ENCODE data around the gene OVOL1.

Gene OVOL1

DNA sequence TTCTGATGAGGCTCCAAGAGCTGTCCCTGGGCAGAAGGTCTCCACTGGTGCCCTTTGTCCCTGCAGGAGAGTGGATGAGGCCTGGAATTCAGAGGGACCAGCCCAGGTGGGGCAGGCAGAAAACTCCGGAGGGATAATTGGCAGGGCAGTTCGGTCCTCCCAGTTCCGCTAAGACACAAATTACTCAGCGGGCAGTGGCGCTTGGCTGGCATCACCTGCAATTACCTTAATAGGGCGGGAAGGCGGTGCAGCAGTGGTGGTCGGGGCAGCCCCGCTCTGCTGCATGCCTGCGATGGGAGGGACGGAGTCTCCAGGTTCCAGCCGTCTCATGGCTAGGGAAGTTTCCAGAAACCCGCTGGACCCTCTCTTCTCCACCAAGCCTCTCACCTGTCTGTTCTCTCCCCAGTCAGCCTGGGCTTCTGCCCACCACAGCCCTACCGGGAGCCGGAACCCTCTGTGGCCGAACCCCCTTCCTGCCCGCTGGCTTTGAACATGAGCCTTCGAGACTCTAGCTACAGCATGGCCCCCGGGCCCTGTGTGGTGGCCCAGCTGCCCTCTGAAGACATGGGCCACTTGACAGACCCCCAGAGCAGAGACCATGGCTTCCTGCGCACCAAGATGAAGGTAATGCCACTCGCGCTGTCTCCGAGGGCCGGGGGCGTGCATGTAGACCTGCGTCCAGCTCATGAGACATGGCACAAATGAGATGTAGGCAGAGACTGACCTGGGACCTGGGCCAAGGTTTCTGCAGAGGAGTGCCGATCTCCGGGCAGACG, 7.0 kb downstream of the OVOL1 start:
- no peak overlapping the region for H3K27ac Mint-ChIP-seq

DNA sequence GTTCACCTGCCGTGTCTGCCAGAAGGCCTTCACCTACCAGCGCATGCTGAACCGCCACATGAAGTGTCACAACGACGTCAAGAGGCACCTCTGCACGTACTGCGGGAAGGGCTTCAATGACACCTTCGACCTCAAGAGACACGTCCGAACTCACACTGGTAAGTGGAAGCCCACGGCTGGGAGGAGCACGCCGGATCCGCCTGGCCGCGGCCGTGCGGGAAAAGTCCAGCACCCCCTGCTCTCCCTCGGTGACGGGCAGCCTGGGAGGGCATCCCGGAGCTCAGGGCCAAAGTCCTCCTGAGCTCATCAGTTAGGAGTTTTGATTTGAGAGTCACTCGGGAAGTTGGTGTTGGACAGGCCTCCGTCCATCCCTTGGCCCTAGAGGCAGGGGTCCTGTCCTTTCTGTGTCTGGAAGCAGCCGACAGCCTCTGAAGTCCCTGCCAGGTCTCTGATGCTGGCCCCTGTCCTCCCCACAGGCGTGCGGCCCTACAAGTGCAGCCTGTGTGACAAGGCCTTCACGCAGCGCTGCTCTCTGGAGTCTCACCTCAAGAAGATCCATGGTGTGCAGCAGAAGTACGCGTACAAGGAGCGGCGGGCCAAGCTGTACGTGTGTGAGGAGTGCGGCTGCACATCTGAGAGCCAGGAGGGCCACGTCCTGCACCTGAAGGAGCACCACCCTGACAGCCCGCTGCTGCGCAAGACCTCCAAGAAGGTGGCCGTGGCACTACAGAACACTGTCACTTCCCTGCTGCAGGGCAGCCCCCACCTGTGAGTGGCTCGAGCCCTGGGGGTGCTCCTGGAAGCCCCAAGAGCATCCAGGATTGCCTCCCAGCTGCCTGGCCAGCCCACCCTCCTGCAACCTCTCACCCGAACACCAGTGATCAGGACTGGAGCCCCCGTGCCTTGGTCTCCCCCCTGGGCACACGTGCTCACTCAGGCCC, 8.0 kb downstream of the OVOL1 start:
- Mint-ChIP-seq H3K9me3 (no peaks in the 10 kb centered on the region), H3K4me1 (peaks cover 15% of the 10 kb centered on the region), H3K27ac (no peak overlapping the region), H3K27me3 (peaks cover 17% of the 10 kb centered on the region), H3K4me3 (no peak overlapping the region), H3K36me3 (ENCODE audit: low read depth) (no peaks in the 10 kb centered on the region)
- DNase-seq, result no peak
- ATAC-seq, result no peak

More for the DNA sequence above, 7.0 kb downstream of the OVOL1 start:
- no peaks in the 10 kb centered on the region for H3K36me3 Mint-ChIP-seq (ENCODE audit: low read depth)
- peaks cover 22% of the 10 kb centered on the region for H3K27me3 Mint-ChIP-seq
- H3K4me1 Mint-ChIP-seq, result peaks cover 15% of the 10 kb centered on the region
- DNase-seq (no peak), ATAC-seq (no peak)
- no peaks in the 10 kb centered on the region for H3K9me3 Mint-ChIP-seq
- no peak overlapping the region for H3K4me3 Mint-ChIP-seq

DNA sequence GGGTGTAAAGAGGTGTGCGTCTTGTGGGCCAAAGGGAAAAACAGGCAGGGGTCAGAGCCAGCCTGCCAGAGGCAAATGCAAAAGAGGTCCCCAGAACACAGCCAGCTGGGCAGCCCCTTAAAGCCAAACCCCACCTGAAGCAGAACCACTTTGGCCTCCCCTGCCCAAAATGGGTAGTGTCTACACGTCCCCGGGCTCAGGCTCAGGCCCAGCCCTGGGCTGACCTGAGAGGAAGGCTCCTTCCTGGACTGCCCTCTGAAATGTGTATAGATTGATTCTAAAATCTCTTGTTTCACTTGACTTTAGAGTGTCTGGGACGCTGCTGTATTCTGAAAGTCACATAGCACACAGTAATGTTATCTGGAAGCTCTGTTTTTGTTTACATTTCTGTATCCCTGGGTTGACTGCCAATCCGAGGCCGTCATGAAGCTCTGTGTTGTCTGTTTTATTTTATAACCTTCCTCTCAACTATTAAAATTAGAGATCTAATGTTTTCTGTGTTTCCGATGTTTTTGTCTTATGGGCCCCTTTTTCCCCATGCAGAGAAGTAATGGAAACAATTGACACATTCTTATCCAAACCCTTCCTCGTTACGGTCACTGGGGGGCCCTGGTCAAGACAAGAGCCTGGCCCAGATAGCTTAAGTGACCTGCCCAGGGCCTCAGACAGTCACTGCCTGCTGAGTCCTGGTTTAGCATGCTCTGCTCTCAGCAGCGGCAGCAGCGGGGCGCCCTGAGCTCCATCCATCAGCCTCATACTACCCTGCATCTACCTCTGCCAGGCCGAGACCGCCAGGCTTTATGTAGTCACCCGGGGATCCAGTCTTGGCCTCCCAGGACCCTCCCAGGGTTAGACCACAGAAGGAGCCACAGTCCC, 10.1 kb downstream of the OVOL1 start:
- Mint-ChIP-seq H3K27me3 (peaks cover 20% of the 10 kb centered on the region), H3K9me3 (no peaks in the 10 kb centered on the region), H3K36me3 (ENCODE audit: low read depth) (no peaks in the 10 kb centered on the region), H3K4me1 (peaks cover 9% of the 10 kb centered on the region), H3K4me3 (no peak overlapping the region), H3K27ac (no peak overlapping the region)
- no peak for DNase-seq
- ATAC-seq, result no peak

DNA sequence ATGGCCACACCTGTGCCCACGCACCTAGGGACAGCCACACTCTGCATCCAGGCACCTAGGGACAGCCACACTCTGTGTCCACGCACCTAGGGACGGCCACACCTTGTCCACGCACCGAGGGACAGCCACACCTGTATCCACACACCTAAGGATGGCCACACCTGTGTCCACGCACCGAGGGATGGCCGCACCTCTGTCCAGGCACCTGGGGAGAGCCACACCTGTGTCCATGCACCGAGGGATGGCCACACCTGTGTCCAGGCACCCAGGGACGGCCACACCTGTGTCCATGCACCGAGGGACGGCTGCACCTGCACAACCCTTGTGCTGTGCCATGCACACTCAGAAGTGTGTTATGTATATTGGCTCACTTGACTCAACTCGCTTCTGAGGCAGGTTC, 10.8 kb downstream of the OVOL1 start:
- H3K36me3 Mint-ChIP-seq (ENCODE audit: low read depth), result no peaks in the 10 kb centered on the region
- no peak overlapping the region for H3K27ac Mint-ChIP-seq
- H3K4me3 Mint-ChIP-seq, result no peak overlapping the region
- no peaks in the 10 kb centered on the region for H3K9me3 Mint-ChIP-seq
- H3K4me1 Mint-ChIP-seq, result peaks cover 5% of the 10 kb centered on the region
- ATAC-seq (no peak), DNase-seq (no peak)
- peaks cover 25% of the 10 kb centered on the region for H3K27me3 Mint-ChIP-seq

DNA sequence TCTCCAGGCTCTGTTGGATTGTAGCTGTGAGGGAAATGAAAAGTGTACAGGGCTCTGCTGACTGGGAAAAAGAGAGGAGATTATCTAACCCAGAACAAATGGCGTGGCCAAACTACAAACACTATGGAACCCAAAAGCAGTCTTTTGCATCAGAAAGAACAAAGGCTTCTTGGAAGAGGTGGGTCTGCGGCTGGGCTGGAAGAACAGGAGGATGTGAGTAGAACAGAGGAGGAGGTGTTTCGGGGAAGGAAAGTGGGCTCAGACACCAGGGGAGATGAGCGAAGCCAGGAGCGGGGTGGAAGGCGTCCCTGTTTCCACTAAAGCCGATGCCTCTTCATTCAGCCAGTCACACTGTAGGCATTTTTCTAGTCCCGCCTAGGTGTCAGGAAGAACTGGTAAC, 12.0 kb downstream of the OVOL1 start:
- H3K4me3 Mint-ChIP-seq, result no peak overlapping the region

DNA sequence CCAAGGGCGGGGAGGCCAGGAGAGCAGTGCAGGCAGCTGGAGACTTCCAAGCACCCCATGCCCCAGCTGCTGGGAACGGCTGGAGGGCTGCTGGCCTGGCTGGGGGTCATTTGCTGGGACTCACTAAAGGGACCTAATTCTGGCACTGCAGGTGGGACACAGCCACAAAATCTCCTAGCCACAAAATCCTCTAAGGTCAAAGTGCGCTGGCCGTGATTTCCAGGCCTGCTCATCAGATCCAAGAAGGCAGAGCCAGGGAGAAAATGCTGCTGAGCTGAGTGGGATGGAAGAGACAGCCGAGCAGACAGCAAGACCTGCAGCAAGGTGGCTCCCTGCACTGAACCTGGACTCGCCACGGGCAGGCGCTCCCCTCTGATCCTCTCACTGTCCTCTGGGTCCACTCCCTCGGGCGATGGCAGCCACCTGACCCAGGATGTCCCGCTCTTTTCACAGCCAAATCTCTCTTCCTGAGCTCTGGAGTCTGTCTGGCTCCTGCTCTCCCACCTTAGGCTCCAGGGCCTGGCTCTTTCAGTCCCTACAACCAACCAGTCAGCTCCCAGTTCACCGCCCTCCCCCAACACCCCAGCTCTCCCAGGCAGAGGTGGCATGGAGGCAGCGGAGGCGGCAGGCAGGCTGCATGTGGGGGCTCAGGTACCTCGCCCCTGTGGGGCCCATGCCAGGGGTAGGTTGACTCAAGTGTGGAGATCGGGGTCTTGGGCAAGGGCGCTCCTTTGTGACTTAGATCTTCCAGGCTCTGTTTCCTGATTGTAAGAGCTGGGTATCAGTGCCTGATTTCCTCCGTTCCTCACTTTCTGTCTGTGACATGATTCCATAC, 14.5 kb downstream of the OVOL1 start:
- H3K9me3 Mint-ChIP-seq, result no peaks in the 10 kb centered on the region
- H3K36me3 Mint-ChIP-seq (ENCODE audit: low read depth), result no peaks in the 10 kb centered on the region
- DNase-seq (no peak), ATAC-seq (no peak)
- H3K4me3 Mint-ChIP-seq, result no peak overlapping the region
- H3K27me3 Mint-ChIP-seq, result peaks cover 38% of the 10 kb centered on the region
- H3K4me1 Mint-ChIP-seq, result peaks cover 5% of the 10 kb centered on the region
- H3K27ac Mint-ChIP-seq, result no peak overlapping the region

More for the DNA sequence above, 12.0 kb downstream of the OVOL1 start:
- no peak for ATAC-seq
- H3K27ac Mint-ChIP-seq, result no peak overlapping the region
- no peak for DNase-seq
- H3K27me3 Mint-ChIP-seq, result peaks cover 37% of the 10 kb centered on the region
- H3K4me1 Mint-ChIP-seq, result peaks cover 5% of the 10 kb centered on the region
- H3K9me3 Mint-ChIP-seq, result no peaks in the 10 kb centered on the region
- no peaks in the 10 kb centered on the region for H3K36me3 Mint-ChIP-seq (ENCODE audit: low read depth)

DNA sequence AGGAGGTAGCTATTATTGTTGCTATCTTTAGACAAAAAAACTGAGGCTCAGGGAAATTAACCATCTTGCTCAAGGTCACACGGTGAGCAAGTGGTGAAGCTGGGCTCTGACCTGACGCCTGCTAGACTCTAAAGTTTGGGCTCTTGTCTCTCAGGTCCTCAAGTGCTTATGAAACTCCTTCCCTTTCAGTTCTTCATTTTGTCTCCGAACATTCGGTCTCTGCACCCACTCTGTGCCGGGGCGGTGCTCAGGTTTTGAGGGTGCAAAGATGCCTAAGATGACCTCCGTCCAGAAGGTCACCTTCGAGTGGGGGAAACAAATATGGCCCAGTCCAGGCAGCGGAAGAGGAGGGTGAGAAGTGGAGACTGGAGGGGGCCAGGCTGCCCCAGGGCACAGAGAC, 16.0 kb downstream of the OVOL1 start:
- H3K4me1 Mint-ChIP-seq, result peaks cover 5% of the 10 kb centered on the region
- ATAC-seq (no peak), DNase-seq (no peak)
- no peak overlapping the region for H3K27ac Mint-ChIP-seq
- H3K27me3 Mint-ChIP-seq, result peaks cover 40% of the 10 kb centered on the region
- no peaks in the 10 kb centered on the region for H3K36me3 Mint-ChIP-seq (ENCODE audit: low read depth)
- H3K9me3 Mint-ChIP-seq, result no peaks in the 10 kb centered on the region
- no peak overlapping the region for H3K4me3 Mint-ChIP-seq

DNA sequence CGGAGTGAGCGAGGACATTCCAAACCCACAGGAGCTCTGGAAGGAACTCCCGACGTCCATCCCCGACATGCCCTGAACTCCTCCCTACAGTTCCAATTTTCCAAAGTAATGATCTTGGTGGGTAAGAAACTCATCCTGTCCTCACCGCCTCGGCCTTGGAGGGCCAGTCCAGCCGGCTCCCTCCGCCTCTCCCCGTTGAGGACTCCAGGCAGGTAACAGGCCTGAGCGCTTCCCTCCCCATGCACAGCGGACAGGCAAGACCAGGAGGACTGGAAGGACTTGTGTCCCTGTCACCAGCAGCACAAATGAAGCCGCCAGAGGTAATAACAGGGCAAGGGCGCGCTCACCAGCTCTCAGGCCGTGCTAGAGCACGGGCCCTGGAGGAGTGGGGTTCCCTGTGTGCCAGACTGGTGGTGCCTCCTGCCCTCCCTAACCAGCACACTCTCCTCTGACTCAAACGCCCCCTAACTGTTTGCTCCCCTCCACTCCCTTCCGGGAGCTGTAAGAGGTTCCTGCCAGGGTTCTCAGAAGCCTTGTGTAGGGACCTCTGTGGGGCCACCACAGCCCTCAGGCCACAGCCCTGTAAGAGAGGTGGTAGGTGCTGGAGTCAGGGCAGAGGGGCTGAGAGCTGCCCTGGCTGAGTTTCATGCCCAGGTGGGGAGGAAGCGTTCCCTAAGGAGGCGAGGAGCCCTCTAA, 17.1 kb downstream of the OVOL1 start:
- DNase-seq (no peak), ATAC-seq (no peak)
- Mint-ChIP-seq H3K27me3 (peaks cover 40% of the 10 kb centered on the region), H3K27ac (no peak overlapping the region), H3K36me3 (ENCODE audit: low read depth) (no peaks in the 10 kb centered on the region), H3K4me1 (peaks cover under 1% of the 10 kb centered on the region), H3K9me3 (no peaks in the 10 kb centered on the region), H3K4me3 (no peak overlapping the region)

DNA sequence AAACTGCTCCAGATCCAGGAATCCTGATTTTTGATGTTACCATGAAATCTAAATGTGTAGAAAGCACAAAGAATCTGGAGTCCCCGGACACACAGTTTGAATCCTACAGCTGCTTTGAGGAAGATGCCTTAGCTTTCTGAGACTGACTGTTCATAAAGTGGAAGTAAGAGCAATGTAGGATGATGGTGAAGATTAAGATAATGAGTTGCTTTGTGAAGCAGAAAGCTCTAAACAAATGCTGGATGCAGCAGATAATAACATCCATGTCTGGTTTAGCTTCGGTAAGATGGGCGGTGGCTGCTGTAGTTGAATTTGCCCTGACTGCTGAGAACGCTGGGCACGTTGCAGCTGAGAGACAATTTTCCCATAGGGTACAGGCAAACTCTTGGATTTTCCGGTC, 20.1 kb downstream of the OVOL1 start:
- DNase-seq (no peak), ATAC-seq (no peak)
- Mint-ChIP-seq H3K27ac (no peak overlapping the region), H3K9me3 (no peaks in the 10 kb centered on the region), H3K36me3 (ENCODE audit: low read depth) (no peaks in the 10 kb centered on the region), H3K4me3 (no peak overlapping the region), H3K4me1 (no peaks in the 10 kb centered on the region), H3K27me3 (peaks cover 29% of the 10 kb centered on the region)

DNA sequence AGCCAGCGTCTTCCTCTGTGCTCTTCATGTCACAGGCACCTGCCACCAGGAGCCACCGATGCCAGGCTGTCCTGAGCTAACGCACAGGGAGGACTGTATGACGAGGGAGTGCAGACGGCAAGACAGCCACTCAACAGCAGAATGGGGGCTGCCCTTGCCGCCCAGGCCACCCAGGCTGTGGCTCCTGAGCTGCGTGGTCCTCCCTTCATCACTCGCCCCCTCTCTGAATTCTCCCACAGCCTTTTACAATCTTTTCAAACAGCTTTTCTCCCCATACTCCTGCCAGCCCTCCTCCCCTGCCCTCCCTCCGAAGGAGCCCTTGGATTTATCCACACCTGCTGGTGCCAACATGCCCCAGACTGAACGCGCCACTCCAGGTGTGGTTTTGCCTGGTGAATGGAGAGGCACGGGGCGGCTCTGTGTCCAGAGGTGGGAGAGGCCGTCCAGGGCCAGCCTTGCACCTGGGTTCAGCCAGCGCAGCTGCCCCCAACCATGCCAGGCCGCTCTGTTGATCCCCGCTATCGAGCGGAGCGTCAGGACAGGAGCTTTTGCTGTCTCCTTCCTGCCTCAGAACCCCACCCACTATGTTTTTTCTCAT, 22.0 kb downstream of the OVOL1 start:
- H3K27me3 Mint-ChIP-seq, result peaks cover 12% of the 10 kb centered on the region
- no peaks in the 10 kb centered on the region for H3K9me3 Mint-ChIP-seq
- H3K4me3 Mint-ChIP-seq, result no peak overlapping the region
- no peak for DNase-seq
- H3K27ac Mint-ChIP-seq, result no peak overlapping the region
- H3K36me3 Mint-ChIP-seq (ENCODE audit: low read depth), result no peaks in the 10 kb centered on the region
- H3K4me1 Mint-ChIP-seq, result no peaks in the 10 kb centered on the region
- no peak for ATAC-seq

DNA sequence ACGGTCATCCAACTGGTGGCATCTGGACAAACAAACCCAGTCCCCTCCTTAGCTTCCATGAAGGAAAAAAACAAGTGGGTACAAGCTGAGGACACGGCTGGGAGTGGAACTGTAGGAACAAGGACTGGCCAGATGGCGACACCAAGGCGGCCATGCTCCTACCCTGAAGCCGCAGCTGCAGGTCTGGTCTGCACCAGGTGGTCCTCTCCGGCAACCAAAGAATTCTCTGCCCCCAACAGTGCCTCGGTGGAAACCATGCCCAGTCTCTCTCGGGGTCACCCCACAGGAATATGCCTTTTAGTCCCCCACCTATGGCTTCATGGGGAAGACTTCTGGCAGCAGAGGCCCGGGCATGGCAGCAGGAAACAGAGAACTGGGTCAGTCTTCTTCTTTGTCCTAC, 22.6 kb downstream of the OVOL1 start:
- Mint-ChIP-seq H3K4me1 (no peaks in the 10 kb centered on the region), H3K36me3 (ENCODE audit: low read depth) (no peaks in the 10 kb centered on the region), H3K4me3 (no peak overlapping the region), H3K27me3 (peaks cover 7% of the 10 kb centered on the region), H3K9me3 (no peaks in the 10 kb centered on the region), H3K27ac (no peak overlapping the region)
- no peak for DNase-seq
- ATAC-seq, result no peak

DNA sequence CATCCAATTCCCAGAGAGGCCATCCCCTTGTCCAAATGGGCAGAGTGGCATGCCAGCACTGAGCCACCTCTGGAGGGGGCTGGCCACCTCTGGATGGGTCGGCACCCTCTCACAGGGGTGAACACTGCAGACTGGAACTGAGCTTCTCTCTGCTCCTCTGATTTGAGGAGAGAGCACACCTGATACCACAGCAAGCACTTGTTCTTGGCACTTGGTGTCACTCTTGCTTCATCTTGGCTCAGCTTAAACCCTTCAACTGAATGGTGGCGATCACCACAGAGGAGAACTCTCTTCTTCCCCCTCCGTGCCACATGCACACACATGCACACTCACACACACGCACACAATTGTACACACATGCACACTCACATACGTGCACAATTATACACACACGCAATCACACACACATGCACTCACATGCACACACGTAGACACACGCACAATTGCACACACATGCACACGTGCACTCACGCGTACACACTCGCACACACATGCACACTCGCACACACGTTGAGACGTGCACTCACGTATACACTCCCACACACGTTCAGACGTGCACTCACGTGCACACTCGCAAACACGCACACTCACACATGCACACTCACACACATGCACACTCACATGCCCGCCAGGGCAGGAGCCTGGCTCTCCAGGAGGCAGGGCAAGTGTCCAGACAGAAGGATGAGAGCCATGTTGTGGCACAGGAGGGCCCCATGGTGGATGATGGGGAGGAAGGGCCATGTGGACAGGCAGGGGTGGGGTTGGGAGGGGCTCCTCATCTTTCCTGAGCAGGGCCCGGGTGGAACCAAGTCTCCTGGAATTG, 23.4 kb downstream of the OVOL1 start:
- H3K4me1 Mint-ChIP-seq, result no peaks in the 10 kb centered on the region
- H3K4me3 Mint-ChIP-seq, result no peak overlapping the region
- peak; percentile 59 for ATAC-seq
- no peaks in the 10 kb centered on the region for H3K9me3 Mint-ChIP-seq
- no peaks in the 10 kb centered on the region for H3K36me3 Mint-ChIP-seq (ENCODE audit: low read depth)
- peaks cover 7% of the 10 kb centered on the region for H3K27me3 Mint-ChIP-seq
- DNase-seq, result no peak
- H3K27ac Mint-ChIP-seq, result no peak overlapping the region
